UCSD-AML1 (cell line): Measurements from ENCODE around the gene PDZRN3.
"Not testable (repeated sequence)": the region's sequence is repeated elsewhere in the genome, so short reads cannot be mapped to it uniquely, and the experiment has no call there.

Source experiments
- DNase-seq: peaks from one replicate; lab custom pipeline; 2025; ENCODE audit not compliant: unreplicated experiment; lab: John Stamatoyannopoulos, UW

Gene PDZRN3

DNA sequence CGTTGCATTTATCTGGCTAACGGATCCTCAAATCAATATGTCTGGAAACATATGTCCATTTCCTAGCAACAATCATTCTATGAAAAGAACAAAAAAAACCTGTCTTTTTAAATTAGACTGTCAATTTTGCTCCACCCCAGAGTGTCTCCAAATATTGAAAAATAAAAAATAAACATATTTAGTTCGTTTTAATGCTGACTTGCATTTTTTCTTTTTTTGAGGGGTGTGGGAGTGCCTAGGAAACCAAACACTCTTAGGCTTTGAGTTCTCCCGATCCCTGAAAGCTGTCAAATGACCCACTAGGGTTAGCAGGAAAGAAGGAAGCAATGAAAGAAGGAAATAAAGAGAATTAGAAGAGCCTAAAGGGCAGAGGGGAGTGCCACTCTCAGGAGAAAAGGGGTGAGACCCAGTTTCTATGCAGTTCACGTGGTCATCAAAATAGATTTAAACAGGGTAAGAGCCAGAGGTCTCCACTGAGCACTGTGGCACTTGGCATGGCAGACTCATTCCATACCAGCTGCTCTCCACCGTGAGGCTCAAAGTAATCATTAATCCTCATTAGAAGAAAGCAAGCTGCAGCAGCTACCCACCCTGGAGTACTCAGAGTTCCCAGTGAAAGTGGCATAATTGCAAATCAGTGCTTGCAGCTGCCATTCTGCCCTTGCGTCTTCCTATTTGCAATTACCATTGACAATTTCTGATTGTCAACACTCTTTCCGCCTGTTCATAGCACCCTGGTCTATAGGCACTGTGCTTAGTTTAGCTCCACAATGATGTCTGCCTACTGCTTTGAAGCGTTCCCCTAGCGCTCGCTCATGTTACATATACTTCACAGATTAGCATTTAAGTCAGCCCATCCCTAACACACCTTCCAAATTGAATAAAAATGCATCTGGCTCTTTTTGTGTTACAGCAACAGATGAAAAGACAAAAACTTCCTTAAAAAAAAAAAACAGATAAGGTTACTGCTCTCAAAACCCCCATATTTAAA, 32.3 kb downstream of the PDZRN3 start:
- DNase-seq: no peak

DNA sequence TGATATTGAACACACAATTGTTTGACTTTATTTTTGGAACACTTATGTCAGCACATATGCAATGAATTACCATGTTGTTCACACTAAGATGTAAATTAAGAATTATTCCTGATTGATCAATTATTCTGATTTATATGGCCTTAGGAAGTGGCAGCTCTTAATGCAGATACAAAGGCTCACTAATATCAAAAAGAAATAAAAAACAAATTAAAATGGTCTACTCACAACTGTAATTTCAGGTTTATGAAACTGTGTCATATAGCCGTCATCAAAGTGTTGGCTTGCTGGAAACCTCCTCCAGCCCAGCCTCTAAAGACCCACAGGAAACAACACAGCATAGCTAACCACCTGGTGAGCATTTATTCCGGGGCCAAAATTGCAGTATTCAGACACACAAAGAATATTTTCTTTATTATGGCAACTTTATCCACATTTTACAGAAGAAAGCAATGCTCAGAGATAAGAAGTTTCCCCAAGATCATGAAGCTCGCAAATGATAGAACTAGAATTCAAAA, 33.4 kb downstream of the PDZRN3 start:
- no peak for DNase-seq

DNA sequence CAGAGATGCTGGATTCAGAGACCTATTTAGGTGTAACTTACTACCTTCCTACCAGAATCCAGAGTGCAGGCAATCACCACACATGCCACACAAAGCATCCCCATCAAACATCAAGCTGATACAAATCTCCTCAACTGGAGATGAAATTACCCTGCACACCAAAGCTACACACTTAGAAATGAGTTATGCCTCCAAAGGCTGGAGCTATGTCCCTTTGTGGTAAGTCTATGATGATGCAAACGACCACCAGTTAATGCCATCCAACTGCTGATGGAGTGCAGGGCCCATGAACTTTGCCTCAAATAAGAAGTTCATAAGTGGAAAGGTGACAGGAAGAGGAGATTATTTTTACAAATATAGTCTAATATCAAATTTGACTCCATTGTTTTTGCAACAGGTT, 38.1 kb downstream of the PDZRN3 start:
- DNase-seq: no peak

GRCh38 chr3:73586190-73586589, 38.6 kb downstream of the PDZRN3 start:
- no peak for DNase-seq

GRCh38 chr3:73584873-73585272, 39.9 kb downstream of the PDZRN3 start:
- no peak for DNase-seq

GRCh38 chr3:73582535-73582934, 42.2 kb downstream of the PDZRN3 start:
- DNase-seq: no peak

DNA sequence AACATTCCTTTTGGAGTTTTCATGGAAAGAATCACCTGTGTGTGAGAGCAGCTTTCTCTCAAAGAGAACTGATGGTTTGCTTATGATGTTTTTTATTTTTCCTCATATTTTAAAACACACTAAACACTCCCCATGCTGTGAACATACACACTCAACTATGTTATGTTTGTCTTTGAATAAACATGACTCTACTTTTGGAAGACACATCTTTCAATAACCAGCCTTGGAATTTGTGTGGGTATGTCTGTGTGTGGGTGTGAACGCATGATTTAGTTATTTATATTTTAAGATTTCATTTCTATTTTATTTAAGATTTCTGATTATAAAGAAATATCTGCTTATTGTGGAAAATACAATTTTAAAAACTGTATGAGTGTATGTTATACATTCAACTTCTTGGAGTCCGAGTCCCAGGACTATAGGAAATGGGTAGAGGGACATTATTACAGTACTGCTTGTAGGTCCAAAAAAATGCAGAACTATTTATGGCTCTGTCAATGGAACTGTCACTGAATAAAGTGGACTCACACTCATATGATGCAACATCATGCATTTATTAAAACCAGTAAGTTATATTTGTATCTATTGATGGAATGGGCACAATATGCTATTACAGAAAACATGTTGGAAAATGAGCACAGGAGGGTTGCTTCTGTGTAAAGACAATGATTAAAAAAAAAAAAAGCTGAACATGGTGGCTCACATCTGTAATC, 43.5 kb downstream of the PDZRN3 start:
- no peak for DNase-seq

- no peak for DNase-seq
Observed at GRCh38 chr3:73580343-73580742, 44.4 kb downstream of the PDZRN3 start.

DNA sequence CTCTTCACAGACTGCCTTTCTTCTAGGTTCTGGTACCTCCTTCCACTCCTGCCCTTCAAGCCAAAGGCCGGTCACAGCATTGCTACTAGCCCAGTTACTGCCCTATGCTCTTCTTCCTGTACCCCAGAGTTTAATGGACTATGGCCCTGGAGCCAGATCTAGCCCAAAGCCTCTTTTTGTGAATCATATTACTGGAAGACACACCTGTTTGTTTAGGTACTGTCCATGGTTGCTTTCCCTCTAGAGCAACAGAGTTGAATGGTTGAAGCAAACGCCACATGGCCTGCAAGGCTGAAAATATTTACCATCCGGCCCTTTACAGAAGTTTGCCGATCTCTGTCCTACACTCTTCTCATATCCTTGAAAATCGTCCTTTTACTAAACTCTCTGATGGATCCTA, 47.0 kb downstream of the PDZRN3 start:
- DNase-seq: no peak

DNA sequence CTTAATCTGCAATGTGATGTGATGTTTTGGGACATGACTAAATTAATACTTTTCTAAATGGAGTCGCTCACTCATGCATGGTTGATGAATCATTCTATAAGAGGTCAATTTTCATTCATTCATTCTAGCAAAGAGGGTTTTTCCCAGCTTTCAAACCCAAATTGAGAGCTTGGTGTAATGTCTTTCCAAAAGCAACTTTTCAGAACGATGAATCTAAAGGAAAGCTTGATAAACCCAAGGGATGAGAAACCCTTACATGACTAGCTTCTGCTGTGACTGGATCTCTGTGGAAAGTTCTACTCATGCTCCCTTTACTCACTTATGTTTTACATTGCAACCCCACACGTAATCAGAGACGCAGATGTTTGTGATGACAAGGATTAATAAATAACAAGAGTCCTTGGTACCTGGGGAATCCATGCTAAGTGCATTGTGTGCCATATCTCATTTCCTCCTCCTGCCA, 47.7 kb downstream of the PDZRN3 start:
- DNase-seq: no peak

DNA sequence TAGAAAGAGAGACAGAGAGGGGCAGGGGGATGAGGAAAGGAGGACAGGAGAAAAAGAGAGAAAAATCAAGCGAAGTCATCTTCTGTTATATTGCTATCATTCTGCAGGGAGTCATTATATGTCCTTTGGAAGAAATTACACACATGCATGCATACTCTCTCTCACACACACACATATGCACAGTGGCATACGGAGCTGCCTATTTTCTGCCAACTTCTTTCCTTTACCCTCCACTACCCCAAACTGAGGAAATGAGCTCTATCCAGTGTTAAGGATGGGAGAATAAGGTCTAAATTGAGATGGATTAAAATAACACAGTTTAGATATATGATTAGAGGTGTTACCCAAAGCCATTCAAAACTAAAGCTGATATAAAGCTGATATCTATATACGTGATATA, 48.8 kb downstream of the PDZRN3 start:
- DNase-seq: no peak

GRCh38 chr3:73575519-73575918, 49.2 kb downstream of the PDZRN3 start:
- DNase-seq: no peak

GRCh38 chr3:73573204-73573603, 51.5 kb downstream of the PDZRN3 start:
- no peak for DNase-seq

GRCh38 chr3:73572368-73572767, 52.4 kb downstream of the PDZRN3 start:
- no peak for DNase-seq

GRCh38 chr3:73571238-73571794, 53.4 kb downstream of the PDZRN3 start:
- no peak for DNase-seq

DNA sequence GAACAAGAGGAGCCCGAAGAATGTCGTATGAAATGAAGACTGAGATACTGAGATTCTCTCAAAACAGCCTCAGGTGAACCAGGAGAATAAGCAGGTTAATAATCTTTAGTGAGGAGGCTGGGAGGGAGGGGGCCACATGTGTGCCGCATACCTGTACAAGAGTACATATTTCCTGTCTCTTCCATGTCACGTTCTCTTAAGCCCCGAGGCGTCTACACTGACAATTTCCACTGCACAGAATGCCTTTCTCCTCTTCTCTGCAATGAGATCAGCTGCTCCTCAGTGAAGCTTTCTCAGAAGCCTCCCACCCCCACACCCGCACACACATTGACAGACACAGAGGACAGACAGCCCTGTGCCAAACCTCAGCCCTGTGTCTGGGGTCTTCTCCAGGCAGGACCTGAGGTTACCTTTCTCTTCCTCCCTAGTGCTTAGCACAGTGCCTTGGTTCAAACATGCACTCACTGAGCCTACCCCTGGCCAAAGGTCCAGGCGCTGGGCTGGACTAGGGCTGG, 55.4 kb downstream of the PDZRN3 start:
- no peak for DNase-seq

GRCh38 chr3:73568371-73568862, 56.3 kb downstream of the PDZRN3 start:
- no peak for DNase-seq

- DNase-seq: not testable (repeated sequence)
Observed at GRCh38 chr3:73565374-73565773, 59.4 kb downstream of the PDZRN3 start.

- no peak for DNase-seq
Observed at GRCh38 chr3:73563896-73564582, 60.7 kb downstream of the PDZRN3 start.

GRCh38 chr3:73561494-73561893, 63.2 kb downstream of the PDZRN3 start:
- DNase-seq: no peak

DNA sequence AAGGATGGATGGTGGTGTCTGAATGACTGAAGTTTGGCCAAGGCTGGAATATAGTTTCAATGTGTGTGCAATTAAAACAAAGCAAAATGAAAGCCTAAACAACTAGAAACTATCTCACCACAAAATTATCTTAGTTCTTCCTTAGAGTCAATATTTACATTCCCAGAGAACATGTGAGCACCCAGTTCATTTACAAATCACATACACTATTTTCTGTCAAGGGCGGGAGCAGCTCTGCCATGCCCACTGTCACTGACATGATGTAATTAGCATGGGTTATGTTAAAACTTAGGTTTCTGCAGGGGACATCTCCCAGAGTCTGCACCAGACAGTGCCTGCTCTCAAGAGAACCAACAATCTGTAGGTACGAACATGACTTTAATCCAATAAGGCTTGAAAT, 65.0 kb downstream of the PDZRN3 start:
- DNase-seq: no peak
